CD4-positive, alpha-beta T cell (primary cell): ENCODE data around the gene UBE3C. TPM values are rescaled to one million over a fixed set of nuclear protein-coding genes. Genes with fewer than 3 reads are reported as not detected.
"Not testable (repeated sequence)": the region's sequence is repeated elsewhere in the genome, so short reads cannot be mapped to it uniquely, and the experiment has no call there.

Experiments used
- ATAC-seq: fragments of 200-7000 bp; cut with Tn5 transposase; one replicate; pipeline ENCODE4 v1.10.0; 2022; ENCODE audit warnings: mild to moderate bottlenecking; ENCODE audit not compliant: poor library complexity
- CTCF ChIA-PET: fragments of 350-600 bp; sonication (Branson Sonifier 250); formaldehyde crosslinking; loops from one replicate; lab custom pipeline; 2021; ENCODE audit warnings: antibody characterized with exemption, inconsistent platforms; lab: Charles Lee
- POLR2A ChIA-PET: fragments of 350-600 bp; sonication (Branson Sonifier 250); formaldehyde crosslinking; loops from one replicate; lab custom pipeline; 2021; ENCODE audit warnings: antibody characterized with exemption, inconsistent platforms; lab: Charles Lee
- DNase-seq, 14 experiments: peaks; one replicate each; pipeline ENCODE4 v3.0.0-alpha.2; 2013 to 2020; ENCODE audit warnings: mixed read lengths in 2 of 14
- H3K27ac ChIP-seq, 2 donors: one replicate each; pipeline versions ENCODE4 v1.5.1 to v1.7.0; 2013; ENCODE audit warnings: low read length in 2 of 2, low read depth in 1 of 2, mild to moderate bottlenecking in 1 of 2
- H3K27me3 ChIP-seq, 2 experiments: 1 replicate in 1 of 2; 2 replicates in 1 of 2; pipeline versions ENCODE4 v1.6.1 to v1.7.0; 2013; ENCODE audit warnings: low read length in 2 of 2, control low read depth in 1 of 2, mild to moderate bottlenecking in 1 of 2, moderate library complexity in 1 of 2; ENCODE audit not compliant: insufficient read depth in 2 of 2, control insufficient read depth in 1 of 2
- H3K36me3 ChIP-seq: one replicate; pipeline ENCODE4 v1.6.1; 2013; ENCODE audit warnings: low read length, control low read depth; ENCODE audit not compliant: insufficient read depth
- H3K4me1 ChIP-seq: one replicate; pipeline ENCODE4 v1.6.1; 2013; ENCODE audit warnings: low read length, control low read depth; ENCODE audit not compliant: insufficient read depth
- H3K4me3 ChIP-seq: one replicate; pipeline ENCODE4 v1.5.1; 2013; ENCODE audit warnings: mild to moderate bottlenecking, low read length, moderate library complexity
- H3K9me3 ChIP-seq, 2 experiments: 1 replicate in 1 of 2; 2 replicates in 1 of 2; pipeline versions ENCODE4 v1.6.1 to v1.7.0; 2013; ENCODE audit warnings: low read length in 2 of 2, mild to moderate bottlenecking in 2 of 2, control low read depth in 1 of 2, moderate library complexity in 1 of 2; ENCODE audit not compliant: control insufficient read depth in 1 of 2, insufficient read depth in 1 of 2
- H3K27ac Mint-ChIP-seq: one replicate; pipeline ENCODE4 v1.8.0; 2020; ENCODE audit warnings: mixed read lengths
- H3K27me3 Mint-ChIP-seq: one replicate; pipeline ENCODE4 v1.8.0; 2021; ENCODE audit warnings: mixed read lengths
- H3K36me3 Mint-ChIP-seq: one replicate; pipeline ENCODE4 v1.8.0; 2021; ENCODE audit warnings: low read depth, mixed read lengths
- H3K4me1 Mint-ChIP-seq: one replicate; pipeline ENCODE4 v1.8.0; 2021; ENCODE audit warnings: low read depth, mixed read lengths
- H3K4me3 Mint-ChIP-seq: one replicate; pipeline ENCODE4 v1.8.0; 2020; ENCODE audit warnings: mild to moderate bottlenecking, mixed read lengths
- H3K9me3 Mint-ChIP-seq: one replicate; pipeline ENCODE4 v1.8.0; 2020; ENCODE audit warnings: mixed read lengths
- CTCF ChIP-seq: fragments of 200-600 bp; IDR thresholded peaks from one replicate; pipeline ENCODE4 v1.8.0; 2022; ENCODE audit warnings: antibody characterized with exemption, mild to moderate bottlenecking
- intact Hi-C, 2 experiments: fragments of 100-400 bp; cut with DNase I in 1 of 2; cut with micrococcal nuclease in 1 of 2; formaldehyde crosslinking; loops; one replicate each; pipeline versions ENCODE4 v1.15.1 to v1.9.0; 2023 to 2025; cut with DNase I, micrococcal nuclease
- total RNA-seq, 174 experiments: library from RNA in 2 of 174; stranded (reverse) in 2 of 174; gene quantifications; one replicate each; pipeline ENCODE4 v1.2.3 and lab custom pipeline; 2021 to 2026

UBE3C gene
- total RNA-seq, 2 experiments from 2014 or later, result 30.8 to 32.3 TPM

- H3K36me3 ChIP-seq, result no peaks in the 10 kb centered on the region
- H3K4me1 Mint-ChIP-seq, result no peaks in the 10 kb centered on the region
- no peak overlapping the region for H3K27ac ChIP-seq
- H3K27me3 ChIP-seq, result no peaks in the 10 kb centered on the region
- H3K4me3 Mint-ChIP-seq, result no peak overlapping the region
- ATAC-seq, result no peak
- peaks cover 0 to 14% of the 10 kb centered on the region in 2 experiments for H3K9me3 ChIP-seq
- no peak overlapping the region for H3K4me3 ChIP-seq
- no peaks in the 10 kb centered on the region for H3K4me1 ChIP-seq
- peaks cover 5% of the 10 kb centered on the region for H3K9me3 Mint-ChIP-seq
- peaks cover 12% of the 10 kb centered on the region for H3K27me3 Mint-ChIP-seq
- H3K27ac Mint-ChIP-seq, result no peak overlapping the region
- POLR2A ChIA-PET, result no interaction called here
- no peak for TF ChIP-seq CTCF
- CTCF ChIA-PET, result no interaction called here
- no peaks in the 10 kb centered on the region for H3K36me3 Mint-ChIP-seq
- DNase-seq, result no peak
- intact Hi-C loops, result no loop called here
These were observed 42.3 kb upstream of the UBE3C start for GRCh38 chr7:157096286-157097055.

GRCh38 chr7:157097056-157097329 lies 41.7 kb upstream of the UBE3C start:
- DNase-seq (no peak), ATAC-seq (no peak)
- Mint-ChIP-seq H3K27ac (no peak overlapping the region), H3K4me3 (no peak overlapping the region), H3K27me3 (peaks cover 15% of the 10 kb centered on the region), H3K36me3 (no peaks in the 10 kb centered on the region), H3K4me1 (no peaks in the 10 kb centered on the region), H3K9me3 (peaks cover 5% of the 10 kb centered on the region)
- Histone ChIP-seq H3K9me3 (peaks cover 0 to 12% of the 10 kb centered on the region in 2 experiments), H3K27me3 (no peaks in the 10 kb centered on the region), H3K27ac (no peak overlapping the region), H3K4me1 (no peaks in the 10 kb centered on the region), H3K4me3 (no peak overlapping the region), H3K36me3 (no peaks in the 10 kb centered on the region)
- CTCF ChIA-PET, result no interaction called here
- intact Hi-C loops, result no loop called here
- POLR2A ChIA-PET, result no interaction called here
- TF ChIP-seq CTCF, result no peak

DNA sequence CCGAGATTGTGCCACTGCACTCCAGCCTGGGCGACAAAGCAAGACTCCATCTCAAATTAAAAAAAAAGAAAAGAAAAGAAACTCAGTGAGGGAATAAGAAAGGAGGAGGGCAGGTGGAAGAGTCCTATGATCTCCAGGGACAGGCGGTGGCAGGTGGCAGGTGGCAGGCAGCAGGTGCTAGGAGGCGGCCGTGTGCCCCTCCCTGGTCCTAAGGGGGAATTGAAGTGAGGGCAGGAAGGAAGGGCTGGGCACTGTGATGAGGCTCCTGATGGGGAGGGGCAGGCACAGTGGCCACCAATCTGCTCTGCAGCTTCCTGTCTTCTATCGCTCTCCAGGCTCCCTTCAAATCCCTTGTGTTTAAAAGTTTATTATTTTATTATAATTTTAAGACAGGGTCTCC lies 41.2 kb upstream of the UBE3C start:
- ChIA-PET POLR2A (no interaction called here), CTCF (no interaction called here)
- no peak overlapping the region for H3K4me3 ChIP-seq
- no peak for DNase-seq
- no peak for ATAC-seq
- H3K27ac ChIP-seq, result no peak overlapping the region
- no peaks in the 10 kb centered on the region for H3K36me3 ChIP-seq
- no peaks in the 10 kb centered on the region for H3K4me1 ChIP-seq
- peaks cover 15% of the 10 kb centered on the region for H3K27me3 Mint-ChIP-seq
- peaks cover 0 to 10% of the 10 kb centered on the region in 2 experiments for H3K9me3 ChIP-seq
- TF ChIP-seq CTCF, result no peak
- no peaks in the 10 kb centered on the region for H3K36me3 Mint-ChIP-seq
- intact Hi-C loops, result no loop called here
- no peaks in the 10 kb centered on the region for H3K27me3 ChIP-seq
- H3K4me3 Mint-ChIP-seq, result no peak overlapping the region
- no peak overlapping the region for H3K27ac Mint-ChIP-seq
- no peaks in the 10 kb centered on the region for H3K4me1 Mint-ChIP-seq
- H3K9me3 Mint-ChIP-seq, result peaks cover 5% of the 10 kb centered on the region

DNA sequence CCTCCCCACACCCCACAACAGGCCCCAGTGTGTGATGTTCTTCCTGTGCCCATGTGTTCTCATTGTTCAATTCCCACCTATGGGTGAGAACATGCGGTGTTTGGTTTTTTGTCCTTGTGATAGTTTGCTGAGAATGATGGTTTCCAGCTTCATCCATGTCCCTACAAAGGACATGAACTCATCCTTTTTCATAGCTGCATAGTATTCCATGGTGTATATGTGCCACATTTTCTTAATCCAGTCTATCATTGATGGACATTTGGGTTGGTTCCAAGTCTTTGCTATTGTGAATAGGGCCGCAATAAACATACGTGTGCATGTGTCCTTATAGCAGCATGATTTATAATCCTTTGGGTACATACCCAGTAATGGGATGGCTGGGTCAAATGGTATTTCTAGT lies 38.7 kb upstream of the UBE3C start:
- H3K9me3 Mint-ChIP-seq, H3K27ac ChIP-seq, H3K36me3 Mint-ChIP-seq, H3K27me3 ChIP-seq, intact Hi-C loops, H3K36me3 ChIP-seq, ATAC-seq, H3K4me1 Mint-ChIP-seq, H3K4me3 Mint-ChIP-seq, CTCF ChIA-PET, H3K4me3 ChIP-seq, DNase-seq, POLR2A ChIA-PET, H3K4me1 ChIP-seq, H3K27ac Mint-ChIP-seq: not testable (repeated sequence)
- H3K27me3 Mint-ChIP-seq, result peaks cover 18% of the 10 kb centered on the region
- H3K9me3 ChIP-seq, result peaks cover 0 to 10% of the 10 kb centered on the region in 2 experiments

DNA sequence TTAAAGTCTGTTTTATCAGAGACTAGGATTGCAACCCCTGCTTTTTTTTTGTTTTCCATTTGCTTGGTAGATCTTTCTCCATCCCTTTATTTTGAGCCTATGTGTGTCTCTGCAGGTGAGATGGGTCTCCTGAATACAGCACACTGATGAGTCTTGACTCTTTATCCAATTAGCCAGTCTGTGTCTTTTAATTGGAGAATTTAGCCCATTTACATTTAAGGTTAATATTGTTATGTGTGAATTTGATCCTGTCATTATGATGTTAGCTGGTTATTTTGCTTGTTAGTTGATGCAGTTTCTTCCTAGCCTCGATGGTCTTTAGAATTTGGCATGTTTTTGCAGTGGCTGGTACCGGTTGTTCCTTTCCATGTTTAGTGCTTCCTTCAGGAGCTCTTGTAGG lies 35.1 kb upstream of the UBE3C start:
- H3K36me3 Mint-ChIP-seq, H3K27me3 ChIP-seq, CTCF ChIA-PET, H3K4me1 ChIP-seq, H3K4me3 Mint-ChIP-seq, DNase-seq, ATAC-seq, intact Hi-C loops, H3K27ac ChIP-seq, H3K27ac Mint-ChIP-seq, H3K9me3 Mint-ChIP-seq, H3K36me3 ChIP-seq, POLR2A ChIA-PET, H3K4me1 Mint-ChIP-seq, H3K4me3 ChIP-seq: not testable (repeated sequence)
- H3K27me3 Mint-ChIP-seq, result peaks cover 26% of the 10 kb centered on the region
- H3K9me3 ChIP-seq, result peaks cover 0 to 20% of the 10 kb centered on the region in 2 experiments
